Calu3 (cell line): ENCODE data around the gene PAQR5. TPM values are rescaled to one million over a fixed set of nuclear protein-coding genes. Genes with fewer than 3 reads are reported as not detected.
"Not testable (repeated sequence)": the region's sequence is repeated elsewhere in the genome, so short reads cannot be mapped to it uniquely, and the experiment has no call there.

Experiments used
- BruUV-seq: library from RNA; stranded (reverse); fragments of 400-500 nt; replicated peaks from 2 replicates; lab custom pipeline; 2021; lab: Mats Ljungman, UMichigan
- CTCF ChIA-PET: fragments of 300-600 bp; sonication (Branson Sonifier 250); formaldehyde crosslinking; loops from one replicate; lab custom pipeline; 2022; ENCODE audit warnings: antibody characterized with exemption; lab: Charles Lee
- DNase-seq: peaks from one replicate; pipeline ENCODE4 v3.0.0; 2022
- H3K27ac Mint-ChIP-seq: one replicate; pipeline ENCODE4 v1.8.0; 2022; ENCODE audit warnings: mixed read lengths; ENCODE audit not compliant: unreplicated experiment
- H3K27me3 Mint-ChIP-seq: one replicate; pipeline ENCODE4 v1.8.0; 2022; ENCODE audit warnings: mixed read lengths; ENCODE audit not compliant: unreplicated experiment
- H3K36me3 Mint-ChIP-seq: one replicate; pipeline ENCODE4 v1.8.0; 2022; ENCODE audit warnings: mild to moderate bottlenecking, moderate library complexity, mixed read lengths; ENCODE audit not compliant: insufficient read depth, unreplicated experiment
- H3K4me1 Mint-ChIP-seq: one replicate; pipeline ENCODE4 v1.8.0; 2022; ENCODE audit warnings: mild to moderate bottlenecking, low read depth, mixed read lengths; ENCODE audit not compliant: unreplicated experiment
- H3K4me3 Mint-ChIP-seq: one replicate; pipeline ENCODE4 v1.8.0; 2022; ENCODE audit warnings: mild to moderate bottlenecking, low read depth, moderate library complexity, mixed read lengths; ENCODE audit not compliant: unreplicated experiment
- H3K9me3 Mint-ChIP-seq: one replicate; pipeline ENCODE4 v1.8.0; 2022; ENCODE audit warnings: low read depth, mixed read lengths; ENCODE audit not compliant: unreplicated experiment
- CTCF ChIP-seq: fragments of 200-600 bp; IDR thresholded peaks from one replicate; pipeline ENCODE4 v1.8.0; 2022; ENCODE audit warnings: antibody characterized with exemption; ENCODE audit not compliant: unreplicated experiment
- intact Hi-C: fragments of 100-400 bp; cut with micrococcal nuclease; formaldehyde crosslinking; loops from one replicate; pipeline ENCODE4 v1.10.0; 2022; ENCODE audit not compliant: unreplicated experiment
- total RNA-seq: library from RNA; stranded (reverse); gene quantifications from 2 replicates; pipeline ENCODE4 v1.2.3, GENCODE V29; 2022

Gene PAQR5
- total RNA-seq, 1 experiment from 2014 or later, result 1.8 TPM

GRCh38 chr15:69337138-69337537 lies 38.4 kb downstream of the PAQR5 start:
- Mint-ChIP-seq H3K27me3 (no peaks in the 10 kb centered on the region), H3K4me3 (no peak overlapping the region), H3K27ac (no peak overlapping the region), H3K36me3 (no peaks in the 10 kb centered on the region), H3K9me3 (no peaks in the 10 kb centered on the region), H3K4me1 (no peaks in the 10 kb centered on the region)
- CTCF ChIA-PET, result no interaction called here
- BruUV-seq, result no TSS peak
- intact Hi-C loops, result no loop called here
- TF ChIP-seq CTCF, result no peak
- DNase-seq, result no peak

DNA sequence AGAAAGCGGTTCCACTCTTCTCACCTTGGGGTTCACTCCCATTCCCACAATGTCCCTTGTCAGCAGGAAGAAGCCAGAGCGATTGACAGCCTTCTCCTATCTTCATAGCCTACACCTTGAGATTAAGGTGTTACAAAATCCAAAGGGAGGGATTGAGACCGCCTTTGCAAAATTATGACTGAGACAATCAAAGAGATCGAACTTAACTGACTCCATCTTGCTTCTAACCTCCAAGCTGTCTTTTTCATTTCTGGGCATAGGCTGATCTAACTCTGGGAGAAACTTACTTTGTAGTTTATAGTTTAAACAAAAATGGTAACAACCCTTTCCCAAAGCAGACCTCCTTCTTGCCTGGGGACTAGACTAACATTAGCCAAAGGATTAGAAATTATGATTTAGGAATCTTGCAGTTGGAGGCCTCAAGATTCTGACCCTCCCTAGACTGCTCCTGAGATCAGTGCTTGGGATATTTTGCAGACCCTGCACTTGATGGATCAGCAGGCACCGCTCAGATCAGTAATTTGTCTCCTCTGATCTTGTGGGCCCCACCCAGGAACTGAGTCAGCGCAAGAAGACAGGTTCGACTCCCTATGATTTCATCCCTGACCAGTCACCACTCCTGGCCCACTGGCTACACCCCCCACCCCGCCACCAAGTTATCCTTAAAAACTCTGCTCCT lies 40.0 kb downstream of the PAQR5 start:
- no peak overlapping the region for H3K4me3 Mint-ChIP-seq
- no peak for DNase-seq
- no peaks in the 10 kb centered on the region for H3K4me1 Mint-ChIP-seq
- no peak overlapping the region for H3K27ac Mint-ChIP-seq
- H3K27me3 Mint-ChIP-seq, result no peaks in the 10 kb centered on the region
- no peaks in the 10 kb centered on the region for H3K36me3 Mint-ChIP-seq
- no peaks in the 10 kb centered on the region for H3K9me3 Mint-ChIP-seq
- no peak for TF ChIP-seq CTCF
- CTCF ChIA-PET, result no interaction called here
- intact Hi-C loops, result no loop called here
- no TSS peak for BruUV-seq

DNA sequence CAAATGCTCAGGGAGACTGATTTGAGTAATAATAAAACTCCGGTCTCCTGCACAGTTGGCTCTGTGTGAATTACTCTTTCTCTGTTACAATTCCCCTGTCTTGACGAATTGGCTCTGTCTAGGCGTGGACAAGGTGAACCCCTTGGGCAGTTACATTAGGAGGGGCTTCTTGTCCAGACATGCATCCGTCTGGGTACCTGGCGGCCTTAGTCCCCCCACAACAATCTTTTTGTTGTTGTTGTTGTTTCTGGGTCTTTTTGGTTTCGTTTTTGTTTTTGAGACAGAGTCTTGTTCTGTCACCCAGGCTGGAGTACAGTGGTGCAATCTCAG lies 40.5 kb downstream of the PAQR5 start:
- H3K4me3 Mint-ChIP-seq, H3K4me1 Mint-ChIP-seq, H3K27me3 Mint-ChIP-seq, DNase-seq, H3K36me3 Mint-ChIP-seq, BruUV-seq, H3K9me3 Mint-ChIP-seq, intact Hi-C loops, H3K27ac Mint-ChIP-seq, CTCF ChIA-PET: not testable (repeated sequence)

DNA sequence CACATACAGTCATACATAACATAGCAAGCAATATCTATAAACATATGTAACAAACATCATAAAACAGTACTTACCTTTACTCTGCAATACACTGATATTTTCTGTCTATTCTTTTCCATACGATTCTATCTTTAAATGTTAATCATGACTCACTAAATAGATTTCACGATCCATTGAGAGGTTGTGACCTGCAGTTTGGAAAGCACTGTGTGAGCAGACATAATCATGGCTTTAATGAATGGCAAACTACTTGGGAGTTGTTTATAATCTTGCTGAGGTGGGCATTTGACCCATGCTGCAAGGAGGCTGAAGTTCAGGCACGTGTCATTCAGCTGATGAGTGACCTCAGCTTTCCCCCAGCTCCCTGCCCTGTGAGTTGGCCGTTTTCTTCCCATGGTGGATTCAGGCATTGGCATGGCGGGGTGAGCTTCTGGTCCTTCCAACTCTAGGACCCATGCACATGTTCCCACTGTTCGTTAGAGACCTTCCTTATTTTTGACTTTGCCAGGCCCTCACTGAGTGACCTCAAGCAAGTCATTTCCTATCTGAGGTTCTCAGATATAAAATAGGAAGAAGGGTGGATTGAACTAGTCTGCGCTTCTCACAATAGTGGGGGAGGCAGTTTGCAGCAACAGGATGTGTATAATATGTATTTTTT lies 41.7 kb downstream of the PAQR5 start:
- H3K4me1 Mint-ChIP-seq, result no peaks in the 10 kb centered on the region
- CTCF ChIA-PET, result no interaction called here
- no peak for TF ChIP-seq CTCF
- intact Hi-C loops, result no loop called here
- H3K27ac Mint-ChIP-seq, result no peak overlapping the region
- no TSS peak for BruUV-seq
- H3K36me3 Mint-ChIP-seq, result no peaks in the 10 kb centered on the region
- H3K9me3 Mint-ChIP-seq, result no peaks in the 10 kb centered on the region
- DNase-seq, result no peak
- no peaks in the 10 kb centered on the region for H3K27me3 Mint-ChIP-seq
- H3K4me3 Mint-ChIP-seq, result no peak overlapping the region

- intact Hi-C loops, result no loop called here
- Mint-ChIP-seq H3K9me3 (no peaks in the 10 kb centered on the region), H3K36me3 (no peaks in the 10 kb centered on the region), H3K4me3 (no peak overlapping the region), H3K27ac (no peak overlapping the region), H3K27me3 (no peaks in the 10 kb centered on the region), H3K4me1 (no peaks in the 10 kb centered on the region)
- TF ChIP-seq CTCF, result no peak
- no TSS peak for BruUV-seq
- CTCF ChIA-PET, result no interaction called here
- DNase-seq, result no peak
Observed at GRCh38 chr15:69341356-69341755, 42.6 kb downstream of the PAQR5 start.
